Liver (tissue), 9 donors: ENCODE data around the gene PUS10. TPM values are rescaled to one million over a fixed set of nuclear protein-coding genes. Genes with fewer than 3 reads are reported as not detected.
A peak's percentile ranks its signal among the peaks of the same experiment; 100 is the strongest.

Source experiments
- DNase-seq: peaks from one replicate; pipeline ENCODE4 v3.0.0-alpha.2; 2017; ENCODE audit warnings: low spot score
- H3K27ac ChIP-seq, 2 donors: one replicate each; pipeline ENCODE4 v1.7.0; 2013; ENCODE audit warnings: inconsistent platforms in 2 of 2, low read length in 2 of 2, control low read depth in 1 of 2, low read depth in 1 of 2, mild to moderate bottlenecking in 1 of 2
- H3K27me3 ChIP-seq, 4 donors: one replicate each; pipeline versions ENCODE4 v1.6.1 to v1.7.0; 2013; ENCODE audit warnings: low read length in 3 of 4, inconsistent platforms in 1 of 4, mild to moderate bottlenecking in 1 of 4, moderate library complexity in 1 of 4; ENCODE audit not compliant: control insufficient read depth in 4 of 4, insufficient read depth in 4 of 4
- H3K36me3 ChIP-seq, 4 donors: one replicate each; pipeline versions ENCODE4 v1.6.1 to v1.7.0; 2013; ENCODE audit warnings: low read length in 3 of 4, mild to moderate bottlenecking in 3 of 4, low read depth in 1 of 4, moderate library complexity in 1 of 4; ENCODE audit not compliant: control insufficient read depth in 4 of 4, insufficient read depth in 3 of 4
- H3K4me1 ChIP-seq, 4 donors: one replicate each; pipeline versions ENCODE4 v1.6.1 to v1.7.0; 2013; ENCODE audit warnings: low read length in 3 of 4, mild to moderate bottlenecking in 3 of 4, moderate library complexity in 1 of 4; ENCODE audit not compliant: control insufficient read depth in 4 of 4, insufficient read depth in 4 of 4
- H3K4me3 ChIP-seq, 3 donors: one replicate each; pipeline versions ENCODE4 v1.6.1 to v1.7.0; 2013; ENCODE audit warnings: low read length in 3 of 3, control low read depth in 1 of 3, low read depth in 1 of 3, mild to moderate bottlenecking in 1 of 3
- H3K9ac ChIP-seq, 2 donors: one replicate each; pipeline ENCODE4 v1.7.0; 2013; ENCODE audit warnings: low read length in 2 of 2, mild to moderate bottlenecking in 2 of 2, moderate library complexity in 2 of 2, control low read depth in 1 of 2, low read depth in 1 of 2
- H3K9me3 ChIP-seq, 4 donors: one replicate each; pipeline versions ENCODE4 v1.6.1 to v1.7.0; 2013; ENCODE audit warnings: low read length in 3 of 4; ENCODE audit not compliant: control insufficient read depth in 4 of 4
- ATF3 ChIP-seq: IDR thresholded peaks from 2 replicates; pipeline ENCODE4 v1.6.1; 2016; ENCODE audit warnings: antibody characterized with exemption
- FOXA2 ChIP-seq: IDR thresholded peaks from 2 replicates; pipeline ENCODE4 v1.6.1; 2016; ENCODE audit warnings: antibody characterized with exemption
- HNF4A ChIP-seq, 2 donors: conservative IDR thresholded peaks; 2 replicates each; pipeline ENCODE4 v1.6.1; 2016; ENCODE audit warnings: antibody characterized with exemption in 2 of 2, mild to moderate bottlenecking in 2 of 2
- HNF4G ChIP-seq: IDR thresholded peaks from 2 replicates; pipeline ENCODE4 v1.6.1; 2016; ENCODE audit warnings: antibody characterized with exemption
- JUND ChIP-seq, 2 donors: IDR thresholded peaks; 2 replicates each; pipeline ENCODE4 v1.6.1; 2016; ENCODE audit warnings: antibody characterized with exemption in 2 of 2
- MAX ChIP-seq: IDR thresholded peaks from 2 replicates; pipeline ENCODE4 v1.6.1; 2016; ENCODE audit warnings: antibody characterized with exemption
- NR2F2 ChIP-seq: IDR thresholded peaks from 2 replicates; pipeline ENCODE4 v1.6.1; 2016; ENCODE audit warnings: antibody characterized with exemption
- RXRA ChIP-seq, 2 donors: IDR thresholded peaks; 2 replicates each; pipeline ENCODE4 v1.6.1; 2017 to 2018; ENCODE audit warnings: antibody characterized with exemption in 2 of 2, mild to moderate bottlenecking in 1 of 2
- SP1 ChIP-seq: IDR thresholded peaks from 2 replicates; pipeline ENCODE4 v1.6.1; 2018; ENCODE audit warnings: antibody characterized with exemption, mild to moderate bottlenecking
- TAF1 ChIP-seq: conservative IDR thresholded peaks from 2 replicates; pipeline ENCODE4 v1.6.1; 2016; ENCODE audit warnings: antibody characterized with exemption, mild to moderate bottlenecking
- YY1 ChIP-seq: IDR thresholded peaks from 2 replicates; pipeline ENCODE4 v1.6.1; 2016; ENCODE audit warnings: antibody characterized with exemption, mild to moderate bottlenecking
- WGBS: extraction: QIAGEN DNeasy Blood & Tissue Kit; methylation state at CpG from one replicate; pipeline ENCODE4 v1.1.7; 2013; 5-methylcytosine and 5-hydroxymethylcytosine counted together
- polyA plus RNA-seq, 2 donors: library from polyadenylated mRNA; stranded (reverse) in 1 of 2; unstranded in 1 of 2; fragments of 200-250 nt in 1 of 2; fragments of >200 nt in 1 of 2; fragmentation: Nextera tagmentation in 1 of 2; extraction: Ambion mirVana in 1 of 2; gene quantifications; one replicate each; pipeline versions ENCODE4 v1.2.1 to v1.2.3, GENCODE V29; 2013 to 2015
- total RNA-seq, 2 donors: library from RNA; depleted of rRNA; stranded (reverse); fragments of >200 nt; gene quantifications; one replicate each; pipeline ENCODE4 v1.2.3, GENCODE V29; 2014
- TF ChIP-seq, protein P1 (sequence below): IDR thresholded peaks from 2 replicates; pipeline ENCODE4 v1.6.1; 2016; ENCODE audit warnings: antibody characterized with exemption
- TF ChIP-seq, protein P2 (sequence below): IDR thresholded peaks from 2 replicates; pipeline ENCODE4 v1.6.1; 2016; ENCODE audit warnings: antibody characterized with exemption, mild to moderate bottlenecking
- donor health status: healthy.
- donor health status: healthy.
- donor health status: healthy.
- donor health status: healthy.
- donor health status: healthy.

PUS10 gene
- total and polyA plus RNA-seq, 4 donors, result 4.3 to 19.6 (median 6.4) TPM

DNA sequence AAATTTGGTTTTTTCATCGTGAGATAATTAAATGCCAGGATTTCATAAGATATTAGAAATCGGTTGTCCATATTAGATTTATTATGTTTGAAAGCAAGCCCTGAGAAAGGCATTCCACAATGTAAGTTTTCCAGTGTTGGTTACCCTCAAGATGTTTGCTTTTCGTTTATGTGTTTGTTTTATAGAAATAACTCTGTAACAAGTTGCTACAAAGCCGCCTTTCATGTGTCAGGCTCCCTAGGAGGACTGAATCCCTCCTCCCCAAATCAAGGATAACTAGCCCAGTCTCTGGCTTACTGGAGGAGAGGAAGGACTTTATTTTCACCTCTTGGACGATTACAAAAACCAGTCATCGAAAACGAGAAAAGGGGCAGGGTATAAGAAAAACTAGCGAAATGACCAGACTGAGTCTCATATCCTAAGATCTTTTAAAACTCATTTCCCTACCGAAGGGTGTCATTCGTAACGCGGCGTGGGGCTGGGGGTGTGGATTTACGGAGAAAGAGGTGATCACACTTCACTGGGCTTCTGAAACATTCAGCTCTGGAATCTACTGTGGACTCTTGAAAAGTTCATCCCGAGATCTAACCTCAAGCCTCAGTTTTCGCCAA, 1.6 kb downstream of the PUS10 start:
- Histone ChIP-seq H3K9ac (peak overlapping the region; percentile 71 to 80), H3K36me3 (no peaks in the 10 kb centered on the region), H3K27me3 (no peaks in the 10 kb centered on the region), H3K27ac (peak overlapping the region; percentile 97), H3K4me3 (peak overlapping the region; percentile 68 to 94 (median 83)), H3K9me3 (no peaks in the 10 kb centered on the region), H3K4me1 (peaks cover 7 to 25% (median 15%) of the 10 kb centered on the region in 4 donors)
- WGBS, result 2% methylated on average over 16 of the region's 16 CpGs
- DNase-seq, result no peak
- no peak for TF ChIP-seq ATF3
- no peak for TF ChIP-seq YY1
- no peak for TF ChIP-seq SP1

DNA sequence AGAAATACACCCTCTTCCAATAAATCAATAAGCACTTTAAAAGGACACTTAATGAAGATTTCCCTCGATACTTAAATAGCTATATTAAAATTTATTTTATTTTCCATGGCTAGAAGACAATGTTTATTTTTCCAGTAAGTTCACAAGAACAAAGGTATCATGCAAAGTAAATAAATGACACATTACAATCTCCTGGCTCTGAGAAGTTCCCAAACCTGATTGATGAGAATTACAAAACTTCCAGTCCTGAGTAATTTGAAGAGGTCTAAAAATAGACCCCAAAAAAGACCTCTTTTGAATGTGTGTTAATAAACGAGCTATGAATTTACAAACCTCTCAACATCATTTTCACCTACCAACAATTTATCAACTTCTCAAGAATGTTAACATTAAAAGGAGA, 2.1 kb downstream of the PUS10 start:
- H3K9ac ChIP-seq, result peak overlapping the region; percentile 71 to 80
- TF ChIP-seq HNF4A (conservative IDR thresholded peaks at IDR 0.05), result peak in 1 of 2 donors; percentile 26
- TF ChIP-seq, protein P1, sequence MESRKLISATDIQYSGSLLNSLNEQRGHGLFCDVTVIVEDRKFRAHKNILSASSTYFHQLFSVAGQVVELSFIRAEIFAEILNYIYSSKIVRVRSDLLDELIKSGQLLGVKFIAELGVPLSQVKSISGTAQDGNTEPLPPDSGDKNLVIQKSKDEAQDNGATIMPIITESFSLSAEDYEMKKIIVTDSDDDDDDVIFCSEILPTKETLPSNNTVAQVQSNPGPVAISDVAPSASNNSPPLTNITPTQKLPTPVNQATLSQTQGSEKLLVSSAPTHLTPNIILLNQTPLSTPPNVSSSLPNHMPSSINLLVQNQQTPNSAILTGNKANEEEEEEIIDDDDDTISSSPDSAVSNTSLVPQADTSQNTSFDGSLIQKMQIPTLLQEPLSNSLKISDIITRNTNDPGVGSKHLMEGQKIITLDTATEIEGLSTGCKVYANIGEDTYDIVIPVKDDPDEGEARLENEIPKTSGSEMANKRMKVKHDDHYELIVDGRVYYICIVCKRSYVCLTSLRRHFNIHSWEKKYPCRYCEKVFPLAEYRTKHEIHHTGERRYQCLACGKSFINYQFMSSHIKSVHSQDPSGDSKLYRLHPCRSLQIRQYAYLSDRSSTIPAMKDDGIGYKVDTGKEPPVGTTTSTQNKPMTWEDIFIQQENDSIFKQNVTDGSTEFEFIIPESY, result no peak
- TF ChIP-seq MAX, result no peak
- TF ChIP-seq TAF1, result no peak
- no peak for TF ChIP-seq NR2F2
- TF ChIP-seq, protein P2, sequence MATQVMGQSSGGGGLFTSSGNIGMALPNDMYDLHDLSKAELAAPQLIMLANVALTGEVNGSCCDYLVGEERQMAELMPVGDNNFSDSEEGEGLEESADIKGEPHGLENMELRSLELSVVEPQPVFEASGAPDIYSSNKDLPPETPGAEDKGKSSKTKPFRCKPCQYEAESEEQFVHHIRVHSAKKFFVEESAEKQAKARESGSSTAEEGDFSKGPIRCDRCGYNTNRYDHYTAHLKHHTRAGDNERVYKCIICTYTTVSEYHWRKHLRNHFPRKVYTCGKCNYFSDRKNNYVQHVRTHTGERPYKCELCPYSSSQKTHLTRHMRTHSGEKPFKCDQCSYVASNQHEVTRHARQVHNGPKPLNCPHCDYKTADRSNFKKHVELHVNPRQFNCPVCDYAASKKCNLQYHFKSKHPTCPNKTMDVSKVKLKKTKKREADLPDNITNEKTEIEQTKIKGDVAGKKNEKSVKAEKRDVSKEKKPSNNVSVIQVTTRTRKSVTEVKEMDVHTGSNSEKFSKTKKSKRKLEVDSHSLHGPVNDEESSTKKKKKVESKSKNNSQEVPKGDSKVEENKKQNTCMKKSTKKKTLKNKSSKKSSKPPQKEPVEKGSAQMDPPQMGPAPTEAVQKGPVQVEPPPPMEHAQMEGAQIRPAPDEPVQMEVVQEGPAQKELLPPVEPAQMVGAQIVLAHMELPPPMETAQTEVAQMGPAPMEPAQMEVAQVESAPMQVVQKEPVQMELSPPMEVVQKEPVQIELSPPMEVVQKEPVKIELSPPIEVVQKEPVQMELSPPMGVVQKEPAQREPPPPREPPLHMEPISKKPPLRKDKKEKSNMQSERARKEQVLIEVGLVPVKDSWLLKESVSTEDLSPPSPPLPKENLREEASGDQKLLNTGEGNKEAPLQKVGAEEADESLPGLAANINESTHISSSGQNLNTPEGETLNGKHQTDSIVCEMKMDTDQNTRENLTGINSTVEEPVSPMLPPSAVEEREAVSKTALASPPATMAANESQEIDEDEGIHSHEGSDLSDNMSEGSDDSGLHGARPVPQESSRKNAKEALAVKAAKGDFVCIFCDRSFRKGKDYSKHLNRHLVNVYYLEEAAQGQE, result no peak
- TF ChIP-seq FOXA2, result no peak
- no peak for TF ChIP-seq RXRA (IDR thresholded peaks at IDR 0.05)
- TF ChIP-seq JUND (IDR thresholded peaks at IDR 0.05), result peak in 1 of 2 donors; percentile 25
- no peak for TF ChIP-seq HNF4G
- no peak for TF ChIP-seq YY1
- no peak for DNase-seq
- peaks cover 7 to 25% (median 15%) of the 10 kb centered on the region in 4 donors for H3K4me1 ChIP-seq
- H3K27me3 ChIP-seq, result no peaks in the 10 kb centered on the region
- H3K27ac ChIP-seq, result peak overlapping the region in 1 of 2 donors; percentile 97
- 20% methylated on average over 2 of the region's 2 CpGs for WGBS
- no peaks in the 10 kb centered on the region for H3K36me3 ChIP-seq
- no peaks in the 10 kb centered on the region for H3K9me3 ChIP-seq
- peak overlapping the region in 2 of 3 donors; percentile 68 to 94 for H3K4me3 ChIP-seq
